ENCODE measurements around the gene KIF16B.

Gene KIF16B

GRCh38 chr20:16314320-16314719, 258.9 kb downstream of the KIF16B start:
- ATAC-seq (ENCODE audit: insufficient read depth, low read depth) (no peak), DNase-seq (no peak)
- TF ChIP-seq EZH2 (IDR thresholded peaks at IDR 0.05; ENCODE audit: borderline replicate concordance, low read depth, low read length, severe bottlenecking) (no peak), CTCF (IDR thresholded peaks at IDR 0.05; ENCODE audit: borderline replicate concordance, extremely low read depth, low read length, poor library complexity, severe bottlenecking) (no peak)
- Histone ChIP-seq H3K27ac (ENCODE audit: low read length) (no peak overlapping the region), H3K9me3 (ENCODE audit: insufficient read depth, low read length, severe bottlenecking) (no peaks in the 10 kb centered on the region), H3K4me3 (ENCODE audit: low read depth in 1 of 2, low read length in 2 of 2) (no peak overlapping the region), H3K9ac (ENCODE audit: low read depth, low read length) (no peak overlapping the region), H3K79me2 (ENCODE audit: insufficient read depth, low read length) (no peaks in the 10 kb centered on the region), H3K4me2 (ENCODE audit: insufficient read depth, low read length) (no peak overlapping the region), H2AFZ (ENCODE audit: low read depth, low read length) (no peak overlapping the region), H3K36me3 (ENCODE audit: insufficient read depth, low read length) (no peaks in the 10 kb centered on the region), H3K27me3 (ENCODE audit: insufficient read depth, low read length, poor library complexity) (no peaks in the 10 kb centered on the region), H3K4me1 (ENCODE audit: insufficient read depth, low read length) (no peaks in the 10 kb centered on the region), H4K20me1 (ENCODE audit: insufficient read depth, low read length) (no peaks in the 10 kb centered on the region)

GRCh38 chr20:16313917-16314316, 259.3 kb downstream of the KIF16B start:
- no peaks in the 10 kb centered on the region for H3K36me3 ChIP-seq (ENCODE audit: insufficient read depth, low read length)
- H2AFZ ChIP-seq (ENCODE audit: low read depth, low read length) = no peak overlapping the region
- no peak for TF ChIP-seq EZH2 (IDR thresholded peaks at IDR 0.05; ENCODE audit: borderline replicate concordance, low read depth, low read length, severe bottlenecking)
- TF ChIP-seq CTCF (IDR thresholded peaks at IDR 0.05; ENCODE audit: borderline replicate concordance, extremely low read depth, low read length, poor library complexity, severe bottlenecking) = no peak
- ATAC-seq (ENCODE audit: insufficient read depth, low read depth) (no peak), DNase-seq (no peak)
- H3K27ac ChIP-seq (ENCODE audit: low read length) = no peak overlapping the region
- no peaks in the 10 kb centered on the region for H3K9me3 ChIP-seq (ENCODE audit: insufficient read depth, low read length, severe bottlenecking)
- no peak overlapping the region for H3K9ac ChIP-seq (ENCODE audit: low read depth, low read length)
- H3K79me2 ChIP-seq (ENCODE audit: insufficient read depth, low read length) = no peaks in the 10 kb centered on the region
- H3K27me3 ChIP-seq (ENCODE audit: insufficient read depth, low read length, poor library complexity) = no peaks in the 10 kb centered on the region
- no peak overlapping the region for H3K4me2 ChIP-seq (ENCODE audit: insufficient read depth, low read length)
- no peaks in the 10 kb centered on the region for H3K4me1 ChIP-seq (ENCODE audit: insufficient read depth, low read length)
- no peak overlapping the region for H3K4me3 ChIP-seq (ENCODE audit: low read depth in 1 of 2, low read length in 2 of 2)
- H4K20me1 ChIP-seq (ENCODE audit: insufficient read depth, low read length) = no peaks in the 10 kb centered on the region

- no peaks in the 10 kb centered on the region for H3K79me2 ChIP-seq (ENCODE audit: insufficient read depth, low read length)
- H3K9me3 ChIP-seq (ENCODE audit: insufficient read depth, low read length, severe bottlenecking) = no peaks in the 10 kb centered on the region
- no peak for DNase-seq
- ATAC-seq (ENCODE audit: insufficient read depth, low read depth) = no peak
- no peaks in the 10 kb centered on the region for H3K36me3 ChIP-seq (ENCODE audit: insufficient read depth, low read length)
- H3K9ac ChIP-seq (ENCODE audit: low read depth, low read length) = no peak overlapping the region
- no peaks in the 10 kb centered on the region for H3K4me1 ChIP-seq (ENCODE audit: insufficient read depth, low read length)
- H4K20me1 ChIP-seq (ENCODE audit: insufficient read depth, low read length) = no peaks in the 10 kb centered on the region
- no peak overlapping the region for H3K27ac ChIP-seq (ENCODE audit: low read length)
- no peak overlapping the region for H3K4me3 ChIP-seq (ENCODE audit: low read depth in 1 of 2, low read length in 2 of 2)
- no peaks in the 10 kb centered on the region for H3K27me3 ChIP-seq (ENCODE audit: insufficient read depth, low read length, poor library complexity)
- H2AFZ ChIP-seq (ENCODE audit: low read depth, low read length) = no peak overlapping the region
- H3K4me2 ChIP-seq (ENCODE audit: insufficient read depth, low read length) = no peak overlapping the region
- TF ChIP-seq EZH2 (IDR thresholded peaks at IDR 0.05; ENCODE audit: borderline replicate concordance, low read depth, low read length, severe bottlenecking) (no peak), CTCF (IDR thresholded peaks at IDR 0.05; ENCODE audit: borderline replicate concordance, extremely low read depth, low read length, poor library complexity, severe bottlenecking) (no peak)
Observed at GRCh38 chr20:16312998-16313397, 260.2 kb downstream of the KIF16B start.

- H3K36me3 ChIP-seq (ENCODE audit: insufficient read depth, low read length) = no peaks in the 10 kb centered on the region
- no peak overlapping the region for H3K4me2 ChIP-seq (ENCODE audit: insufficient read depth, low read length)
- no peaks in the 10 kb centered on the region for H3K79me2 ChIP-seq (ENCODE audit: insufficient read depth, low read length)
- DNase-seq = no peak
- no peak overlapping the region for H3K9ac ChIP-seq (ENCODE audit: low read depth, low read length)
- H3K4me3 ChIP-seq (ENCODE audit: low read depth in 1 of 2, low read length in 2 of 2) = no peak overlapping the region
- no peak for ATAC-seq (ENCODE audit: insufficient read depth, low read depth)
- H2AFZ ChIP-seq (ENCODE audit: low read depth, low read length) = no peak overlapping the region
- no peaks in the 10 kb centered on the region for H3K9me3 ChIP-seq (ENCODE audit: insufficient read depth, low read length, severe bottlenecking)
- TF ChIP-seq EZH2 (IDR thresholded peaks at IDR 0.05; ENCODE audit: borderline replicate concordance, low read depth, low read length, severe bottlenecking) (no peak), CTCF (IDR thresholded peaks at IDR 0.05; ENCODE audit: borderline replicate concordance, extremely low read depth, low read length, poor library complexity, severe bottlenecking) (no peak)
- H3K27ac ChIP-seq (ENCODE audit: low read length) = no peak overlapping the region
- H3K27me3 ChIP-seq (ENCODE audit: insufficient read depth, low read length, poor library complexity) = no peaks in the 10 kb centered on the region
- no peaks in the 10 kb centered on the region for H3K4me1 ChIP-seq (ENCODE audit: insufficient read depth, low read length)
- H4K20me1 ChIP-seq (ENCODE audit: insufficient read depth, low read length) = no peaks in the 10 kb centered on the region
Observed at GRCh38 chr20:16311756-16312155, 261.5 kb downstream of the KIF16B start.

Data from DND-41 (cell line).